ENCODE data around the gene ADAMTS13. TPM values are rescaled to one million over a fixed set of nuclear protein-coding genes. Genes with fewer than 3 reads are reported as not detected.

ADAMTS13 gene
- total RNA-seq, 2 donors from 2014 or later = 2.0 to 2.4 TPM

DNA sequence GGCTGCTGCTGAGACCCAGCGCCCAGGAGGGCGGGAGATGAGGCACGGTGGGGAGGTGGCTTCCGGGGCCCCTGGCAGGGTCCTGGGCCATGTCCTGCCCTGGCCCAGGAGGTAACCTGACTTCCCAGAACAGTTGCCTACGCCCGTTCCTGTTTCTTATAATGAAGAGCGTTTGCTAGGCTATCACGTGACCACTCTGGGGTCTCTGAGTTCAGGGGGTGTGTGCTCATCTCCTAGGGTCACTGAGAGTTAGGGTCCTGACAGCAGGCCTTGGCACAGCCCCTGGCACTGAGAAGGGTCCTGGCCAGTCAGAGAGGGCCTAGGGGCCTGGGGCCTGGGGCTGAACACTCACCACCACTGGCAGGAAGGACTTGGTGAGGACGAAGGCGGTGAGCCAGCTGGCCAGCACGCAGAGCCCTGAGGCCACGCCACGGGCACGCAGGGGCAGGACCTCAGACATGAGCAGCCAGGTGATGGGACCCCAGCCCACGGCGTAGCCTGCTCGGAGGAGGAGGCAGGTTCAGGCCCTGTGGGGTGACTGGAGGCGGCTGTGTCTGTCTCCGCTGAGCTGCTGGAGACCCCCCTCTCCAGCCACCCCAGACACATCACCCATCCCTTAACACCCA is 50.7 kb downstream of the ADAMTS13 start:
- TF ChIP-seq, protein P1, sequence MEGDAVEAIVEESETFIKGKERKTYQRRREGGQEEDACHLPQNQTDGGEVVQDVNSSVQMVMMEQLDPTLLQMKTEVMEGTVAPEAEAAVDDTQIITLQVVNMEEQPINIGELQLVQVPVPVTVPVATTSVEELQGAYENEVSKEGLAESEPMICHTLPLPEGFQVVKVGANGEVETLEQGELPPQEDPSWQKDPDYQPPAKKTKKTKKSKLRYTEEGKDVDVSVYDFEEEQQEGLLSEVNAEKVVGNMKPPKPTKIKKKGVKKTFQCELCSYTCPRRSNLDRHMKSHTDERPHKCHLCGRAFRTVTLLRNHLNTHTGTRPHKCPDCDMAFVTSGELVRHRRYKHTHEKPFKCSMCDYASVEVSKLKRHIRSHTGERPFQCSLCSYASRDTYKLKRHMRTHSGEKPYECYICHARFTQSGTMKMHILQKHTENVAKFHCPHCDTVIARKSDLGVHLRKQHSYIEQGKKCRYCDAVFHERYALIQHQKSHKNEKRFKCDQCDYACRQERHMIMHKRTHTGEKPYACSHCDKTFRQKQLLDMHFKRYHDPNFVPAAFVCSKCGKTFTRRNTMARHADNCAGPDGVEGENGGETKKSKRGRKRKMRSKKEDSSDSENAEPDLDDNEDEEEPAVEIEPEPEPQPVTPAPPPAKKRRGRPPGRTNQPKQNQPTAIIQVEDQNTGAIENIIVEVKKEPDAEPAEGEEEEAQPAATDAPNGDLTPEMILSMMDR (IDR thresholded peaks at IDR 0.05) = no peak
- Histone ChIP-seq H3K27me3 (no peaks in the 10 kb centered on the region), H3K36me3 (peaks cover 9% of the 10 kb centered on the region), H3K9me3 (no peaks in the 10 kb centered on the region), H3K4me1 (peaks cover 0 to 2% of the 10 kb centered on the region in 2 donors), H3K27ac (no peak overlapping the region), H3K4me3 (no peak overlapping the region)
- no peak for DNase-seq (ENCODE audit: low spot score)

DNA sequence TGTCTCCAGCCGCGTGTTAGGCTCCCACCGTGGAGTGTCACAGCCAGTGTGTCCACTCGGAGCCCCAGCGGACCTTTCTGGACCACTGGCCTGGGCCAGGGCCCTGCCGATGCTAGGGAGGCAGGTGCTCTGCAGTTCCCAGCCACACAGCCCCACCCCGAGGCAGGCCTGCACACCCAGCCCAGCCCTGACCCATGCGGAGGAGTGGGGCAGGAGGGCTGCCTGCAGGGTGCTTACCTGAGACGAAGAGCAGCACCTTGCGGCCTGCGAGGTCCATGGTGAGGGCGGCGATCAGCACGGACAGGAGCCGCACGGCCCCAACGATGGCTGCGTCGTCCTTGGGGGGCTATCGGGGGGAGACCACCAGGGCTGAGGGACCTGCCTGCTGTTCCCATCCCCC is 51.6 kb downstream of the ADAMTS13 start:
- Histone ChIP-seq H3K9me3 (no peaks in the 10 kb centered on the region), H3K4me3 (no peak overlapping the region), H3K36me3 (peaks cover 9% of the 10 kb centered on the region), H3K27me3 (no peaks in the 10 kb centered on the region), H3K27ac (no peak overlapping the region), H3K4me1 (peaks cover 0 to 11% of the 10 kb centered on the region in 2 donors)
- DNase-seq (ENCODE audit: low spot score) = no peak
- TF ChIP-seq, protein P1 (IDR thresholded peaks at IDR 0.05) = no peak

GRCh38 chr9:133474215-133474614 is 52.0 kb downstream of the ADAMTS13 start:
- Histone ChIP-seq H3K36me3 (peaks cover 9% of the 10 kb centered on the region), H3K4me3 (no peak overlapping the region), H3K27me3 (no peaks in the 10 kb centered on the region), H3K27ac (no peak overlapping the region), H3K9me3 (no peaks in the 10 kb centered on the region), H3K4me1 (peaks cover 0 to 14% of the 10 kb centered on the region in 2 donors)
- no peak for DNase-seq (ENCODE audit: low spot score)
- TF ChIP-seq, protein P1 (IDR thresholded peaks at IDR 0.05) = no peak

DNA sequence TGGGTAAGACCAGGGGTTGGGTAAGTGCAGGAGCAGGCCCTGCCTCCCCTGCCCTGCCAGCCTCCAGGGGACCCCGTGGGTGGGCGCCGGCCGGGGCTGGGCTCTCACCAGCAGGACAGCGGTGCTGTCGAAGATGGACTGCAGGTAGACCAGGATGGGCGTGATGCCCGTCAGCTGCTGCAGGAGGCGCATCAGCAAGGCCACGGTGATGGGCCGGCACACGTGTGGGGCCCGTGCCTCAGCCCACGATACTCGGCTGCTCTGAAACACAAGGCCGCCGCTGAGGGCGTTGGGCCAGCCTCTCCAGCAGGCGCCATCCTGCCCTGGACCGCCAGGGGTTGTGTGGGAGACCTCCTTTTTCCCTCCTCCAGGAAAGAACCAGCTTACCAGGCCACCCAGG is 52.7 kb downstream of the ADAMTS13 start:
- DNase-seq (ENCODE audit: low spot score) = no peak
- Histone ChIP-seq H3K27ac (no peak overlapping the region), H3K36me3 (peaks cover 9% of the 10 kb centered on the region)

DNA sequence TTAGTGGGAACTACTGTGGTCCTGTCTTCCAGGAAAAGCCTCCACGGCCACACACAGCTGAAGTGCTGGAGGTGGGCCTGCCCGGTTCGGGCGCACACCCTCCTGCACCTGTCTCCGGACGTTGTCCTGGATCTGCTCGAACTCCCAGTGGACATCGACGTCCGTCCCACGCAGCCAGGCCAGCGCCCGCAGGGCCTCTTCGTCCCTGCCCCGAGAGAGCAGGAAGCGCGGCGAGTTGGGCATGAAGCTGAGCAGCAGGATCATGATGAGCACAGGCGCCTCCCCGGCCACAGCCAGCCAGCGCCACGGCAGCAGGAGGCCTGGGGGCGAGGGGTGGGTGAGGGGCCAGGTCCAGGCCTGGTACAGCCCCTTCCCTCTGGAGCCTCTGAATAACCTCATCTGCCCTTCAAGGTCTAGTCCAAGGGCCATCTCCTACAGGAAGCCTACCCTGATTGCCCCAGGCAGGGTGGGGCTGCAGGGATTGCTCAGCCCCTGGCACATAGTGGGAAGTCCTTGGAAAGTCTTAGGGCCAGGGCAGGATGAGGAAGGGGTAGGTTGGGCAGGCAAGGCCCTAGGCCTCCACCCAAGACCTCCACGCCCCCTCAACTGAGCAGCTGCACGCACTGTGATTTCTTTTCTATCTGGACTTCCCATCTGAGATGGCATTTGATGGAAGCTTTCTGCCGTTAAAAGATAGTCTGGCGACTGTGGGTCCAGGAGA is 53.3 kb downstream of the ADAMTS13 start:
- DNase-seq (ENCODE audit: low spot score) = no peak
- H3K27me3 ChIP-seq = no peaks in the 10 kb centered on the region
- no peak overlapping the region for H3K4me3 ChIP-seq
- H3K27ac ChIP-seq = no peak overlapping the region
- H3K36me3 ChIP-seq = peaks cover 9% of the 10 kb centered on the region
- TF ChIP-seq, protein P1 (IDR thresholded peaks at IDR 0.05) = no peak
- peaks cover 0 to 20% of the 10 kb centered on the region in 2 donors for H3K4me1 ChIP-seq
- no peaks in the 10 kb centered on the region for H3K9me3 ChIP-seq

More for the DNA sequence above, 52.7 kb downstream of the ADAMTS13 start:
- Histone ChIP-seq H3K27me3 (no peaks in the 10 kb centered on the region), H3K4me1 (peaks cover 0 to 20% of the 10 kb centered on the region in 2 donors), H3K9me3 (no peaks in the 10 kb centered on the region), H3K4me3 (no peak overlapping the region)
- TF ChIP-seq, protein P1 (IDR thresholded peaks at IDR 0.05) = no peak

Data from right atrium auricular region (tissue), 2 donors.